ENCODE measurements around the gene BIRC5. TPM values are rescaled to one million over a fixed set of nuclear protein-coding genes. Genes with fewer than 3 reads are reported as not detected.
"Not testable (repeated sequence)": the region's sequence is repeated elsewhere in the genome, so short reads cannot be mapped to it uniquely, and the experiment has no call there.

Gene BIRC5
- total RNA-seq, 4 donors from 2014 or later = 0.11 to 0.83 (median 0.13) TPM; not detected in 1

DNA sequence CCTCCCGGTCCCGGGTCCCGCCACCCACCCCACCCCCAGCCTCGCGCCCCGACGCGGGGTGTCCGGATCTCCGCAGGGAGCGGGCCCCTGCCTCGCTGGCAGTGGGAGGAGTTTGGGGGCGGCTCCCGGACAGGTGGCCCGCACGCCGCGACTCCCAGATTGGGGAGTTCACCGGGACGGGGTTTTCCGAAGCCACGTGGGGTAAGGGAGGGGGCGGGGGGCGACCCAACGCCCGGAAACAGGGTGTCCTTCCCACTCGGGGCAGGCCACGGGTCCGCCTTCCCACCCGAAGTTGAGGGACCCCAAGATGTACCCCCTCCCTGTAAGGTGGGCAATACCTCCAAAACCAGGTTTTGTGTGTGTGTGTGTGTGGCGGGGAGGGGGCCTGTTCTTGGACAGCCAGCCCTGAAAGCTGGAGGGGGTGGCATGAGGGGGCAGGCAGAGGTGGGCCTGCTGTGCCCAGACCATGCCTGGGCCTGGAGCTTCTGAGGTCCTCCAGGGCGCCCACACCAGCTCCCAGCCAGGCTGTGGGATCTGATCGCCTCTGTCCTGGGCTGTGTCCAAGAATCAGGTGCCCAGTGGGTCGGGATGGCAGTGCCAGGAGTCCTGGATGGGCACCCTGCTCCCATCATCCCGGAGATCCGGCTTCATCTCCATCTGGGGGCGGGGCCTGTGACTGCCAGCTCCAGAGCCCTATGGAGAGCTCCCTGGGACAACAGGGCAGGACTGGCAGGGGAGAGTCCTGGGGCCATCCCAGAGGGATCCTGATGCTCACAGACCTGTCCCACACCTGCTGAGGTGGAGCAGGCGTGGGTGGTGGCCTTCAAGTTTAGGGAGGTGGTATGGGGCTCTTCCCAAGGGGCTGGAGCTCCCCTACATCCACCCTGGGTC lies 44.9 kb upstream of the BIRC5 start:
- Histone ChIP-seq H3K9me3 (no peaks in the 10 kb centered on the region), H3K27me3 (no peaks in the 10 kb centered on the region), H3K4me1 (peaks cover 9 to 27% of the 10 kb centered on the region in 2 donors), H3K4me3 (replicated peaks in 1 of 3) (peak overlapping the region; percentile 18 to 90 (median 66)), H3K36me3 (peaks cover 0 to 17% of the 10 kb centered on the region in 2 donors), H3K27ac (peak overlapping the region; percentile 6 to 83 (median 54))
- 44% methylated on average over 7 of the region's 38 CpGs; no CpG with 5 or more reads in 1 of the 2 donors for WGBS, 2 donors
- TF ChIP-seq, protein P1, sequence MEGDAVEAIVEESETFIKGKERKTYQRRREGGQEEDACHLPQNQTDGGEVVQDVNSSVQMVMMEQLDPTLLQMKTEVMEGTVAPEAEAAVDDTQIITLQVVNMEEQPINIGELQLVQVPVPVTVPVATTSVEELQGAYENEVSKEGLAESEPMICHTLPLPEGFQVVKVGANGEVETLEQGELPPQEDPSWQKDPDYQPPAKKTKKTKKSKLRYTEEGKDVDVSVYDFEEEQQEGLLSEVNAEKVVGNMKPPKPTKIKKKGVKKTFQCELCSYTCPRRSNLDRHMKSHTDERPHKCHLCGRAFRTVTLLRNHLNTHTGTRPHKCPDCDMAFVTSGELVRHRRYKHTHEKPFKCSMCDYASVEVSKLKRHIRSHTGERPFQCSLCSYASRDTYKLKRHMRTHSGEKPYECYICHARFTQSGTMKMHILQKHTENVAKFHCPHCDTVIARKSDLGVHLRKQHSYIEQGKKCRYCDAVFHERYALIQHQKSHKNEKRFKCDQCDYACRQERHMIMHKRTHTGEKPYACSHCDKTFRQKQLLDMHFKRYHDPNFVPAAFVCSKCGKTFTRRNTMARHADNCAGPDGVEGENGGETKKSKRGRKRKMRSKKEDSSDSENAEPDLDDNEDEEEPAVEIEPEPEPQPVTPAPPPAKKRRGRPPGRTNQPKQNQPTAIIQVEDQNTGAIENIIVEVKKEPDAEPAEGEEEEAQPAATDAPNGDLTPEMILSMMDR (IDR thresholded peaks at IDR 0.05) = no peak
- TF ChIP-seq POLR2A (IDR thresholded peaks at IDR 0.05) = no peak
- DNase-seq = peak; percentile 84
- intact Hi-C loops (cut with DNase I) = no loop called here

DNA sequence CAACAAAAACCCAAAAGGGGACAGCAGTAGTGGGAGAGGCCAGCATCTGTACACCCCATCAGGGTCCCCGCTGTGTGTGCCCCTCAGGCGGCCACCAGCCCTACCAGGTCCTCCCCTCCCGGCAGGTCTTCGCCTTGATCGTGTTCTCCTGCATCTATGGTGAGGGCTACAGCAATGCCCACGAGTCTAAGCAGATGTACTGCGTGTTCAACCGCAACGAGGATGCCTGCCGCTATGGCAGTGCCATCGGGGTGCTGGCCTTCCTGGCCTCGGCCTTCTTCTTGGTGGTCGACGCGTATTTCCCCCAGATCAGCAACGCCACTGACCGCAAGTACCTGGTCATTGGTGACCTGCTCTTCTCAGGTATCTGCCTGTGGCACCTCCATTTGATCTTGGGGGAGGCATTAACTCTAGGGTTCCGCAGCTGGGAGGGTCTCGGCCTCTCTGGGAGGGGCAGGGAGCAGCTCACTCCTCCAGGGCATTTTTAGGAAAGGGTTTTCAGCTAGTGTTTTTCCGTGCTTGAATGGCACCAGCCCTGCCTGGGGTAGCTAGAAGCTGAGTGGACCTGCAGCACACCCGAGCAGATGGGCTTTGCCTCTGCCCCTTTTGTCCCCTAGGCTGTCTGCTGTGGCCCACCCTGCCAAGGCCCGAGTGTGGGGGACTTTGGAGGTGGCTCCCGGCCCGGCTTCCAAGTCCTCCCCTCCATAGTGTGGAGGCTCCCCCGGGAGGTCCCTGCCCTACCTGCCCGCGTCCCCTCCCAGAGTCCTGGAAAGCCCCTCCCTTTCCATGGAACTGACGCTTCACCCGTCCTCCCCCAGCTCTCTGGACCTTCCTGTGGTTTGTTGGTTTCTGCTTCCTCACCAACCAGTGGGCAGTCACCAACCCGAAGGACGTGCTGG lies 43.1 kb upstream of the BIRC5 start:
- H3K27me3 ChIP-seq = no peaks in the 10 kb centered on the region
- 91 to 93% methylated on average over 29 to 31 of the region's 31 CpGs for WGBS, 2 donors
- TF ChIP-seq, protein P1 (IDR thresholded peaks at IDR 0.05) = no peak
- TF ChIP-seq POLR2A (IDR thresholded peaks at IDR 0.05) = no peak
- H3K27ac ChIP-seq = no peak overlapping the region
- H3K9me3 ChIP-seq = no peaks in the 10 kb centered on the region
- intact Hi-C loops (cut with DNase I) = loop anchor here (5.0 kb wide), 1 partner anchor 44 kb away; the partner anchor contains the start of gene TMC6
- no peak for DNase-seq
- no peak overlapping the region for H3K4me3 ChIP-seq (replicated peaks in 1 of 3)
- H3K4me1 ChIP-seq = peaks cover 18 to 44% of the 10 kb centered on the region in 2 donors
- peaks cover 0 to 17% of the 10 kb centered on the region in 2 donors for H3K36me3 ChIP-seq

DNA sequence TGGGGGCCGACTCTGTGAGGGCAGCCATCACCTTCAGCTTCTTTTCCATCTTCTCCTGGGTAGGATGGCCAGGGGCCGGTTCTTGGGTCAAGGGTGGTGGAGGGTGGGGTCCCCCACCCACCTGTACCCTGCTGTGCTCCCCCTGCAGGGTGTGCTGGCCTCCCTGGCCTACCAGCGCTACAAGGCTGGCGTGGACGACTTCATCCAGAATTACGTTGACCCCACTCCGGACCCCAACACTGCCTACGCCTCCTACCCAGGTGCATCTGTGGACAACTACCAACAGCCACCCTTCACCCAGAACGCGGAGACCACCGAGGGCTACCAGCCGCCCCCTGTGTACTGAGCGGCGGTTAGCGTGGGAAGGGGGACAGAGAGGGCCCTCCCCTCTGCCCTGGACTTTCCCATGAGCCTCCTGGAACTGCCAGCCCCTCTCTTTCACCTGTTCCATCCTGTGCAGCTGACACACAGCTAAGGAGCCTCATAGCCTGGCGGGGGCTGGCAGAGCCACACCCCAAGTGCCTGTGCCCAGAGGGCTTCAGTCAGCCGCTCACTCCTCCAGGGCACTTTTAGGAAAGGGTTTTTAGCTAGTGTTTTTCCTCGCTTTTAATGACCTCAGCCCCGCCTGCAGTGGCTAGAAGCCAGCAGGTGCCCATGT lies 42.3 kb upstream of the BIRC5 start:
- Histone ChIP-seq H3K4me1 (peaks cover 25 to 50% of the 10 kb centered on the region in 2 donors), H3K36me3 (peaks cover 0 to 17% of the 10 kb centered on the region in 2 donors)
- H3K9me3 ChIP-seq; H3K27ac ChIP-seq; H3K4me3 ChIP-seq (replicated peaks in 1 of 3); DNase-seq; H3K27me3 ChIP-seq: not testable (repeated sequence)
- intact Hi-C loops (cut with DNase I) = loop anchor here (5.0 kb wide), 1 partner anchor 44 kb away; the partner anchor contains the start of gene TMC6
- WGBS, 2 donors = 90 to 94% methylated on average over 10 to 19 of the region's 19 CpGs

DNA sequence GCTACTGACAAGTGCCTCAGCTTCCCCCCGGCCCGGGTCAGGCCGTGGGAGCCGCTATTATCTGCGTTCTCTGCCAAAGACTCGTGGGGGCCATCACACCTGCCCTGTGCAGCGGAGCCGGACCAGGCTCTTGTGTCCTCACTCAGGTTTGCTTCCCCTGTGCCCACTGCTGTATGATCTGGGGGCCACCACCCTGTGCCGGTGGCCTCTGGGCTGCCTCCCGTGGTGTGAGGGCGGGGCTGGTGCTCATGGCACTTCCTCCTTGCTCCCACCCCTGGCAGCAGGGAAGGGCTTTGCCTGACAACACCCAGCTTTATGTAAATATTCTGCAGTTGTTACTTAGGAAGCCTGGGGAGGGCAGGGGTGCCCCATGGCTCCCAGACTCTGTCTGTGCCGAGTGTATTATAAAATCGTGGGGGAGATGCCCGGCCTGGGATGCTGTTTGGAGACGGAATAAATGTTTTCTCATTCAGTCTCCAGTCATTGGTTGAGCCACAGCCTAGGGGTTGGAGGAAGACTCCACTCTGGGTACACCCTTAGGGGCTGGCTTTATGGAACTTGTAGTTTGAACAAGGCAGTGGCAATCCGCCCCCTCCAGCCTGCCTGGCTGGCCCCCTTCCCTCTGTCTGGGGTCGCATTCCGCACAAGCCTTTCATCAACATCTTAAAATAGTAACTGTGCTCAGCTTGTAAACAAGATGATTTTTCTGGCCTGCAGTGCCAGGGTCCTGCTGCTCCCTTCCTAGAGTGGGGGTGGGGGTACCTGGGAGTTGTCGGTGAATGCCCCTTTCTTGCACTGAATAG lies 41.6 kb upstream of the BIRC5 start:
- Histone ChIP-seq H3K27me3 (no peaks in the 10 kb centered on the region), H3K4me3 (replicated peaks in 1 of 3) (no peak overlapping the region), H3K4me1 (peaks cover 26 to 51% of the 10 kb centered on the region in 2 donors), H3K36me3 (peaks cover 0 to 17% of the 10 kb centered on the region in 2 donors), H3K27ac (peak overlapping the region in 1 of 3 donors; percentile 74), H3K9me3 (no peaks in the 10 kb centered on the region)
- intact Hi-C loops (cut with DNase I) = loop anchor here (5.0 kb wide), 1 partner anchor 45 kb away; the partner anchor contains the start of gene TMC6
- no peak for TF ChIP-seq POLR2A (IDR thresholded peaks at IDR 0.05)
- TF ChIP-seq, protein P1 (IDR thresholded peaks at IDR 0.05) = no peak
- 62 to 73% methylated on average over 11 to 18 of the region's 19 CpGs for WGBS, 2 donors
- DNase-seq = no peak
